NCI-H748 treated with DMSO at 0.1 percent for 48 hours (cell line): ENCODE results near the gene GJA1.
"Not testable (repeated sequence)": the region's sequence is repeated elsewhere in the genome, so short reads cannot be mapped to it uniquely, and the experiment has no call there.

Experiments
- DNase-seq: peaks from one replicate; lab custom pipeline; 2025; lab: John Stamatoyannopoulos, UW

Gene GJA1

DNA sequence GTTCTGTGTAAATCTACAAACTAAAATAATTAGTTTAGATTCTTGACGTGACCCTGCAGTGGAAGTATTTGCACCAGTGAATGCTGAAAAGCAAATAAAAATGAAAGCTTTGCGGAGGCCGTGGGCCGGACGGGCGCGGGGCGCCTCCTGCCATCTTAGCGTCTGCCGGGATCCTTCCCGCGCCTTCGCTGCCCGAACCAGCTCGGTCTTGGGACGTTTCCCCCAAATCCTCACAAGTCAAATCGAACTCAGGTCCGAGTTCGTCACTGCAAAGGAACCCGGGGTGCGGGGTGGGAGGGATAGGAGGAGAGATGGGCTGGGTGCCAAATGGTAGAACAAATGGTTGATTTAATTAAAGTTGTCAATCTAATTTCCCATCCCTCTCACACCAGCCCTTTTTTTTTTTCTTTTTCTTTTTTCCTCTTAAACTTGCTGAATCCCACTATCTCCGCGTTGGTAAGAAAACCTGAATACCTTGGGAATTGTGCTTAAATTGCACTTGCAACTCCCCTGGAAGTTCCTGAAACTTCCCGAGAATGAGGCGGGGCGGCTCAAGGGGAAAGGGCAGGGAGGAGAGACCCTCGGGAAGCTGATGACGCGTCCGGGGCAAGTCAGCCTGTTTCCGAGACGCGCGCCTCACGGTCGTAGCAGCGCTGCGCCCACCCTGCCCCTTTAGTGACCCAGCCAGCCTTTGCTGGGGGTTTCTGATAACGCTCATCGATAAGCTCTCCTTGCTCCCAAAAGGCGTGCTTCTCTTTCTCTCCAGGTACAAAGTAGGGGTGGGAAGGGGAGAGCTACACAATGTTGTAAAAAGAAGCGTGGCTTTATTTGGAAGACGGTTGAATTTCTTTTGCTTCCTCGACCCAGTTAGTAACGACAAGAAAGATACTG is 1.8 kb downstream of the GJA1 start:
- no peak for DNase-seq

DNA sequence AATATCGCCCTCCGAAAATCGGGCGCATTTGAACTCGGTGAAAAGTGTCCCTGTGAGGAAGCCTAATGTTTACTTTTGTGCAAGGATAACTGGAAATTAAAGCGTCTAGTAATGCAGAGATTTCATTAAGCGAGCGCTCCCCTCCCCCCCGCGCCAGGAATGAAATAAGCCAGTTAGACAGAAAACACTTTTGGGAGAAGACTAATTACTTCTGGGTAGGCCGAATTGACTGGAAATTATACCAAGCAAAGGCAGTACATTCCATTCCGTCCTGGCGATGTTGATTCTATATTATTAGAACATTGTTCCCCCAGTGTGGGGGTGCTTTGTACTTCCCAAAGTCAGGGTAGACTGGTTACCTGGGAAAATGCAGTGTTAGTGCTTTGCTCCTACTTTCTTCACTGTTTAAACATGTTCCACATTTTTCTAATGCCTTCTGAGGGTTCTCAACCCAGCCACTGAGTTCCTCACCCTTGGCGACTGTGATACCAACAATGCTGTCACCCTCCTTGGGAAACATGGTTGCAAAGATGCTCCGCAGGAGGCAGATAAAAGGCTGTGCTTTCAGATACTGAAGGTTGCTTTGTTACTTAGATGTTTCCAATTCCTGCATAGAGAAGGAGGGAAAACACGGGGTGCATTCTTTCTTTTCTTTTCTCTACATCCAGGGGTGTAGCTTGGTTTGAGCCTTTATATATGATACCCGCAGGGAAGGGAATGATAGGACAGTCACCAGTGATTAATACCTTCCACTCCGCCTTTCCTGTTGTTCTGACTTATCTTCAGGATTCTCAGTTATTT is 2.6 kb downstream of the GJA1 start:
- DNase-seq, result no peak

DNA sequence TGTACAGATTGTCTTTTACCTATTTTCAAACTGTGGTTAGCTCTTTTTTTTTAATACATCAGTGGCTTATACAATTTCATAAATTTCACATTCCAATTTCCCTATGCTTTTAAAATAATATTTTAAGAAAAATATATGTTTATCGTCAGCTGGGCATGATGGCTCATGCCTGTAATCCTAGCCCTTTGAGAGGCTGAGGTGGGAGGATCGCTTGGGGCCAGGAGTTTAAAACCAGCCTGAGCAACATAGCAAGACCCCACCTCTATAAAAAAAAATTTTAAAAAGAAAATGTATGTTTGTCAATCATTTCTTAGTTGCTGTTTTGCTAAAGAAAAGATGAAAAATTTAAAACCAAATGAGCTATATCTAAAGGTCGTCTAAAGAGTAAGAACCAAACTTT is 3.4 kb downstream of the GJA1 start:
- no peak for DNase-seq

DNA sequence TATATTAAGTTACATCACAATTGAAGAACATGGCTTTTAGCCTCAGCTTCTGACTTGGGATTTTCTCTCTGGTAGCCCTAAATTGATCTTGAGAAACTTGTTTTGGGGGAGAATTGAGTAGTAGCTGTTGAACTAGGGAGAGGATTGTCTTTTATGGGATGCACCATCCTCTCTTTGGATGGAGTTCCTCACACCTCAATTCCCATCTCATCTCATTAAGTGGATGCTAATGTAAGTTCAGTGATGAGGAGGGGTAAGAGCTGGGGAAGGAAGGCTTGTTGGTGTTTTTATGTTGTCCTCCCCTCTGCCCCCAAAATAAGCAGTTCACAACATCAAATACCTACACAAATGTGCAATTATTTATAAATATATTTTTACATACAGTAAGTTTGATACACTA is 4.0 kb downstream of the GJA1 start:
- DNase-seq, result no peak

DNA sequence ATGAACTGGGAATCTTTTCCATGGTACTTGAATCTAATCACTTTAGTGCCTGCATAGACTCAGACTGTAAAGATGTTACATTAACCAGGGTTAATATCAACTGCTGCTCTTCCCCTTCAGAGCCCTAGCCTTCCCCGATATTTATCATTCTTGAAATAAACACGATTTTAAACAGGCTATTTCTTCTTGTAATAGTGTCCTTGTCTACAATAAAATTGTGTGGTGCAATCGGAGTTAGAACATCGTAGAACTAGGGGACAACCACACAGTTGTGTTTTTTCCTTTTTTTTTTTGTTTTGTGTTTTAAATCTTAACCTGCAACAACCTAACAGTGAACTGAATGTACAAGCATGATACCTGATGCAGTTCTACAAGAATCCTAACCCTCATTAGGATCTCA is 4.5 kb downstream of the GJA1 start:
- no peak for DNase-seq

DNA sequence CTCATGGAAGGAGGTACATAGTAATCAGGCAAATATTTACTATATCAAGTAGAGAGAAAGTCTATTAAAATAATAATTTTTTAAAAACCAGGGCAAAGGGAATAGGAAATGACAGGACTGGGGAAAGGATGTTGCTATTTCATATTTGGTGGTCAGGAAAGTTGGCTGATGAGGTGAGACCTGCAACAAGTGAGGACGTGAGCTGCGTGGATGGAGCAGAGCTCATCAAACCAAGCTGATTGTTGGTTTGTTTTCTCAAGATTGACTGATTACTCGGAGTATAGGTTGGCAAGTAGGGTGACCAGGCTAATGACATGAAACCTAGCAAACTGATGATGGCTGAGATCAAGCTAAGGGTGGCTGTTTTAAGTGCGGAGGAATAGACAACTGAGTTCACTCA is 6.0 kb downstream of the GJA1 start:
- no peak for DNase-seq

DNA sequence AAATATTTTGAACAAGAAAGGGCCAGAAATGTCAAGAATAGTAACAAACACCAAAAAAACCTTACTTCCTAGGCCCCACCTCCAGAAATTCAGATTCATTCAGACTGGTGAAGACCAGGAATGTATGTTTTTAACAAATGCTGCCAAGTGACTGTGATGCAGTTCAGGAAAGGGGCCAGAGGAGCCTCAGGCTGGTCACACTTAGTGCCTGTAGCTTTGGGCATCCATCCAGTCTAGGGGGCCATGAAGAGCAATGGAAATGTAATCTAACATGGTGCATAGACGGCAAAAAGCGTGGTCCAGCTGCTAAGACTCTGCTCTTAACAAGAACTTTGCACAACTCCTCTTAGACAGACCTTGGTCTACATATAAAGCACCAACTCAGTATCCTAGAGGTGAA is 7.1 kb downstream of the GJA1 start:
- no peak for DNase-seq

DNA sequence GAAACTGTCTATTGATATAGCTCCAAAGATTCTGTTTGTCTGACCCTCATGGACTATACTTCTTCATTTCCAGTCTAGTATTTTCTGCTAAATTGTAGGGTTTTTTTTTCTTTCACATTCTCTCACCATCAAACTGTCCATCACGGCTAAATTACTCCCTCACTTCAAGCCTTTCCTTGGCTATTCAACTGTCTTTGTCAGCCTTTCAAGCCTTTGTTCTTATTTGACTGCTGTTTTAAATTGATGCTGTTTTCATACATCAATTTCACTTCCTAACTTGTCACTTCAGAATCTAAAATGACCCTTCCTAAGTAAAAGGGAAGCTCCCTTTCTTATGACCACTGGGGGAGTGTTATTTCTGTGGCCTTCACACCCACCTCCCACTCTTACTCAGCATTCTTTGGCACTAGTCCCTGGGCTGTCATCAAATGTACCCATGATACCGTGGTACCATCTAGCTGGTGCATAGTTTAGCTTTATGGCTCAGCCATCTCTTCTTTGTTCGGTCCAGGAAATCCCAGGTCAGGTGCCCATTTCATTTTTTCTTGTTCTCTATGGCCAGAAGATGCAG is 8.6 kb downstream of the GJA1 start:
- no peak for DNase-seq

DNA sequence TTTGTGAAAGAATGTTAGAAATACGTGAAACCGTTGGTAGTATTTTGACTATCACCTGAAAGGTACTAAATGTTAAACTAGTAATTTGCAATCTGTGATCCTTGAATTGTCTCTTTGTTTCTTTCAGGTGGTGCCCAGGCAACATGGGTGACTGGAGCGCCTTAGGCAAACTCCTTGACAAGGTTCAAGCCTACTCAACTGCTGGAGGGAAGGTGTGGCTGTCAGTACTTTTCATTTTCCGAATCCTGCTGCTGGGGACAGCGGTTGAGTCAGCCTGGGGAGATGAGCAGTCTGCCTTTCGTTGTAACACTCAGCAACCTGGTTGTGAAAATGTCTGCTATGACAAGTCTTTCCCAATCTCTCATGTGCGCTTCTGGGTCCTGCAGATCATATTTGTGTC is 11.3 kb downstream of the GJA1 start:
- not testable (repeated sequence) for DNase-seq

DNA sequence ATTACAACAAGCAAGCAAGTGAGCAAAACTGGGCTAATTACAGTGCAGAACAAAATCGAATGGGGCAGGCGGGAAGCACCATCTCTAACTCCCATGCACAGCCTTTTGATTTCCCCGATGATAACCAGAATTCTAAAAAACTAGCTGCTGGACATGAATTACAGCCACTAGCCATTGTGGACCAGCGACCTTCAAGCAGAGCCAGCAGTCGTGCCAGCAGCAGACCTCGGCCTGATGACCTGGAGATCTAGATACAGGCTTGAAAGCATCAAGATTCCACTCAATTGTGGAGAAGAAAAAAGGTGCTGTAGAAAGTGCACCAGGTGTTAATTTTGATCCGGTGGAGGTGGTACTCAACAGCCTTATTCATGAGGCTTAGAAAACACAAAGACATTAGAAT is 12.3 kb downstream of the GJA1 start:
- DNase-seq, result not testable (repeated sequence)

DNA sequence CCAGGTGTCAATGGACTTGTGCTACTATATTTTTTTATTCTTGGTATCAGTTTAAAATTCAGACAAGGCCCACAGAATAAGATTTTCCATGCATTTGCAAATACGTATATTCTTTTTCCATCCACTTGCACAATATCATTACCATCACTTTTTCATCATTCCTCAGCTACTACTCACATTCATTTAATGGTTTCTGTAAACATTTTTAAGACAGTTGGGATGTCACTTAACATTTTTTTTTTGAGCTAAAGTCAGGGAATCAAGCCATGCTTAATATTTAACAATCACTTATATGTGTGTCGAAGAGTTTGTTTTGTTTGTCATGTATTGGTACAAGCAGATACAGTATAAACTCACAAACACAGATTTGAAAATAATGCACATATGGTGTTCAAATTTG is 13.1 kb downstream of the GJA1 start:
- not testable (repeated sequence) for DNase-seq

DNA sequence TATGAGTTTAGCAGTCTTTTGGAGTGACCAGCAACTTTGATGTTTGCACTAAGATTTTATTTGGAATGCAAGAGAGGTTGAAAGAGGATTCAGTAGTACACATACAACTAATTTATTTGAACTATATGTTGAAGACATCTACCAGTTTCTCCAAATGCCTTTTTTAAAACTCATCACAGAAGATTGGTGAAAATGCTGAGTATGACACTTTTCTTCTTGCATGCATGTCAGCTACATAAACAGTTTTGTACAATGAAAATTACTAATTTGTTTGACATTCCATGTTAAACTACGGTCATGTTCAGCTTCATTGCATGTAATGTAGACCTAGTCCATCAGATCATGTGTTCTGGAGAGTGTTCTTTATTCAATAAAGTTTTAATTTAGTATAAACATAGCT is 13.9 kb downstream of the GJA1 start:
- DNase-seq, result no peak

DNA sequence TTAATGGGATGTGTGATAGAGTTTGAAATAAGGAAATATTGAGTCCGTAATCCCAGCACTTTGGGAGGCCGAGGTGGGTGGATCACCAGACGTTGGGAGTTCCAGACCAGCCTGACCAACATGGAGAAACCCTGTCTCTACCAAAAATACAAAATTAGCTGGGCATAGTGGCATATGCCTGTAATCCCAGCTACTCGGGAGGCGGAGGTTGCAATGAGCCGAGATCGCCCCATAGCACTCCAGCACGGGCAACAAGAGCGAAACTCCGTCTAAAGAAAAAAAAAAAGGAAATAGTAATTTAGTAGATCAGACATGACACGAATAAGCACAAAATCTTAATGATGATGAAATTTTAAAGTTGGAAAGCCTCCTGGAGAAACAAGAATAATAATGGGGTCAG is 14.8 kb downstream of the GJA1 start:
- no peak for DNase-seq

DNA sequence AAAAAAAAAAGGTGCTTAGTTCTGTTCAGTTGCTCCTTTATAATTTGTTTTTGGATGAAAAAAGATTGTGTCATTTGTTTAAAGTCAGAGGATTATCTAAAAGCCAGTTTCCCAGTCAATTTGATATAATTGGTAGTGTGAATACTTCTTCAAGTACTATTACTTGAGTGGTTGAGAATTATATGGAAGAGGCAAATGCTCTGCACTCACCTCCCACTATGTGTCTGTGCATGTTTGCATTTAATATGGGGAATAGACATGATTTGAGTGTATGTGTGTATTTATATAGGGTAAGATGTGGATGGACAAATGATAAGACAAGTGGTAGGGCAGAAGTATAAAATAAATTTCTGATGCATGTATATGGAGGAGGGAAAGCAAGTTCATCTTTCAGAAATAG is 15.8 kb downstream of the GJA1 start:
- DNase-seq, result no peak

DNA sequence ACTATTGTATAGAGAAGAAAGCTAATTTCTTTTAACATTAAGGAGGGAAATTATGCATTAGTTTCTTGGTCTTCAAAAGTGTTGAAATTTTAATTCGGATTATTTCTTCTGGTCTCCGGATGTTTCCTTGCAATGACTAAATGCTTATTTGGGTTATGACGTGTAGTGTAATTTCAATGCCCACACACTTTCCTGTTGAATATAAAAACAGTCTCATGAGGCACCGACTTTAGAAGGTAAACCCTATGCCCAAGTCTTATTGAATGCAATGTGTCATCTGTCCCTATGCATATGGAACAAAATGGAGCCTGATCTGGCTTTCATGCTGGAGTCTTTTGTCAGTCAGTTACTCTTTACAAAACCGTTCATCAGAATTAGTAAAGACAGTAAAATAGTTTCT is 17.7 kb downstream of the GJA1 start:
- no peak for DNase-seq

DNA sequence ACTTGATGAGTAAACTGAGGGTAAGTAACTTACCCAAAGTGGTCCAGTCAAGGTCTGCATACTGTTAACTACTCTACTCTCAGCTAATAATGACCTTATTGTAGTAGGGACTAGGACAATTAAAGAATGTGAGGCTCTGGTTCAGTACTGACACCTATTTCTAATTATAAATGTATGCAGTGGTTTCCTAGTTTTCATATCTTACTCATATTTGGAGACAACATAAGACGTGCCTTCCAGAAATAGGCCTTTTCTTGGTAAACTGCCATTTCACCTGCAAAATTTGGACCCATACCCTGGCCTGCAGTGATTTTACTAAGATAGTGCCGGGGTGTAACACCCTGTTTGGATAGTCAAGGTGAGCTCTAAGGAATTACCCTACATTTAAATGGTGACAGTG is 24.7 kb downstream of the GJA1 start:
- DNase-seq, result no peak

DNA sequence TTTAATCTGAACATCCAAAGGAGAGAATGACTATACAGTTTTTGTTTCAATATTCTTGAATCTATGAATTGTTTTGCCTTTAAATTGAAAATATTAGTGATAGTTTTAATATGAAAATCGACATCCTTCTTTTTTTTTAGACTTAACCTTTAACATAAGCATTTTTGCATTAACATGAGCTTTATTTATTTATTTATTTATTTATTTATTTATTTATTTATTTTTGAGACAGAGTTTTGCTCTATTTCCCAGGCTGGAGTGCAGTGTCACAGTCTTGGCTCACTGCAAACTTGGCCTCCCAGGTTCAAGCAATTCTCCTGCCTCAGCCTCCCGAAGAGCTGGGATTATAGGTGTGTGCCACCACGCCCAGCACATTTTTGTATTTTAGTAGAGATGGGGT is 27.6 kb downstream of the GJA1 start:
- no peak for DNase-seq

DNA sequence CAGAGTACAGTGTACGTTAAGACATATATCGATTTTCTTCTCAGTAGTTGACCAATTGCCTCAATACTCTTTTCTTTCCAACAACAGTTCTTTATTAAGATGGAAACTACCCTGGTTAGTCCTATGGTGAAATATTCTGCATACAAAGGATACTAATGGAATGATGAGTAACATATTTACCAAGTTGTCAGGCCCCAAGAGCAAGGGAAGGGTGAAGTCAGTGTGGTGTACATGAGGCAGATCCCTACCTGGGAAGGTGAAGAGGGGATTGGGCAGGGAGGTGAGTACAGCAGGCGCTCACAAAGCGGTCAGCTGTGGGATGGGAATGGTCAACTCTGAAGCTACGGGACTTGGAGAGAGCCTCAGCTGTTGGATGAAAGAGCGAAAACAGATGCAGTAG is 29.7 kb downstream of the GJA1 start:
- DNase-seq, result no peak

DNA sequence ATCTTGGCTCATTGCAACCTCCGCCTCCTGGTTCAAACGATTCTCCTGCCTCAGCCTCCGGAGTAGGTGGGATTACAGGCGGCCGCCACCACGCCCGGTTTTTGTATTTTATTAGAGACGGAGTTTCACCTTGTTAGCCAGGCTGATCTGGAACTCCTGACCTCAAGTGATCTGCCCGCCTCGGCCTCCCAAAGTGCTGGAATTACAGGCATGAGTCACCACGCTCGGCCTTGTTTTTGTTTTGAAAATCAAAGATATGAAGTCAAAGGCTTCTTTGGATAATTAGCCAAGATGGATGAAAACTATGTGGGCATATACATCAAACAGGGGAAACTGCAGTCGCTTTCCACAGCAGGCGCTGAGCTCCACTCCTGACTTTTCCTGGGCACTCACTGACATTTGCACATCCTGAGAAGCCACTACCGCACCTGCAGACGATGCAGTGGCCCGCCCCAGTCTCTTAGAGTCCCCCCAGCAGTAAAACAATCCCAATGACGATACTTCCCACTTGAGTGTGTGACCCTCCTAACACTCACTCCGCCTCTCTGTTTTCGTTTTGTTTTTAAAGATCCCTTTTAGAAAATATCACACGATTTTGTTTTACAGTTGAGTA is 44.1 kb downstream of the GJA1 start:
- DNase-seq, result no peak

DNA sequence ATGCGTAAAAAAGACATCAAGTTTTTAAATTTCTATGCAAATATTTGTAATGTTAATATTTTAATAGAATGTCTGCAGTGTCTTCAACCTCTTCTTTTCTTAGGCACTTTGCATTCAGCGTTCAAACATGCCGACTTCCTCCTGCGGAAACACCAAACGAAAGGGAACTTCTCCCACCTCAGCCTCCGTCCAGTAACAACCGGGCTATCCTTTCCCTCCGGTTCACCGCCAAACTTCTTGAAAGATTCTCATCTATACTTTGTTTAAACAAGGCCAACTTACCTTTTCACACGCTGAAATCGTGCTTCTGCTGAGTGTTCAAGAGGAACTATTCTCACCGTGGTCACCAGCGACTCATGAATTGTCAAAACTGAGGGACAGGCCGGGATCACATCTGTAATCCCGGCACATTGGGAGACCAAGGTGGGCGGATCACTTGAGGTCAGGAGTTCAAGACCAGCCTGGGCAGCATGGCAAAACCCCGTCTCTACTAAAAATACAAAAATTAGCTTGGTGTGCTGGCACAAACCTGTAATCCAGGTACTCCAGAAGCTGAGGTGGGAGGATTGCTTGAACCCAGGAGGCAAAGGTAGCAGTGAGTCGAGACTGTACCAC is 44.8 kb downstream of the GJA1 start:
- DNase-seq, result no peak

DNA sequence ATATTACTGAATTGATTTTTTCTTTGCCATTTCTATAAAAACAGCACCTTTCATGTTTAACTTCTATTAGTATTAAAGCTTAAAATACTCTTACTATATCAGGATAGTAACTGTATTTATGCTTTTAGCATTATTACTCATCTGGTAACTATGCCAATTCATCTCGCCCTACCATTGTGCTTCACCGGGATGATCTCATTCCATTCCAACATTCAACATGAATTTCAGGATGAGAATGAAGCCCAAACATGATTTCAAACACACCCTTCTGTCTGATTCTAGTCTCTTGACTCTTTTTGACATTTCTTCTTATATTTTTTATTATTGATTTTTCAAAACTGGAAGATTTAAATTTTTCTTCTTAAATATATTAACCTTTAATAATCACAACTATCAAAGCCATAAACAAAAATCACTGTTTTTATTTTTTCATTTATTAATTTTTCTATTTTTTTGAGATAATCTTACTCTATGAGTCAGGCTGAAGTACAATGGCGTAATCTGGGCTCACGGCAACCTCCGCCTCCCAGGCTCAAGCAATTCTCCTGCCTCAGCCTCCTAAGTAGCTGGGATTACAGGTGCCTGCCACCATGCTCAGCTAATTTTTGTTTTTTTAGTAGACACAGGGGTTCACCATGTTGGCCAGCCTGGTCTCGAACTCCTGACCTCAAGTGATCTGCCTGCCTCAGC is 46.7 kb downstream of the GJA1 start:
- no peak for DNase-seq

DNA sequence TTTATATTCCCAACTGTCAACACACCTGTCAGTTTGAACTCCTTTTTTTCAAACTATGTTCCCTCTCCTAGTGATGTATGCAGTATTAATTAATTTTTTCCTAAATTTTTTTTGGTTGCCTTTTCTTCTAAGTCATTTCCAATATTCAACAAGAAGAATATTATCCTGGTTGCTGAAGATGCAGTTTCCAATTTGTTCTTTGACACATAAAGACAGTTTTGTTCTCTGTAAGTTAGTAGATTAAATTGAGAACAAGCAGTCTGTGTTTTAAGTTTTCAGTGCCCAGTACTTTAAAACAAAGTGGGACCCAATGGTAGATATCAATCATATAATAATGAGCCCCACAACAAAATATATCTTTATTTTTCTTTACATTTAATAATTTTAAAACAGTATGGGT is 47.3 kb downstream of the GJA1 start:
- no peak for DNase-seq
